Muscle layer of colon (tissue), 2 donors: ENCODE results near the gene AMOTL1.

ENCODE experiments used
- H3K27ac ChIP-seq: one replicate; pipeline ENCODE4 v1.7.0; 2013; ENCODE audit warnings: low read depth, mild to moderate bottlenecking, low read length, moderate library complexity
- H3K27me3 ChIP-seq, 2 donors: one replicate each; pipeline ENCODE4 v1.7.0; 2013; ENCODE audit warnings: low read length in 2 of 2, mild to moderate bottlenecking in 2 of 2; ENCODE audit not compliant: insufficient read depth in 2 of 2, control insufficient read depth in 1 of 2
- H3K36me3 ChIP-seq: one replicate; pipeline ENCODE4 v1.7.0; 2013; ENCODE audit warnings: mild to moderate bottlenecking, low read length; ENCODE audit not compliant: insufficient read depth
- H3K4me1 ChIP-seq: one replicate; pipeline ENCODE4 v1.7.0; 2013; ENCODE audit warnings: mild to moderate bottlenecking, low read length; ENCODE audit not compliant: insufficient read depth
- H3K4me3 ChIP-seq, 2 donors: one replicate each; pipeline ENCODE4 v1.7.0; 2013; ENCODE audit warnings: low read length in 2 of 2, low read depth in 1 of 2, mild to moderate bottlenecking in 1 of 2, moderate library complexity in 1 of 2
- H3K9ac ChIP-seq: one replicate; pipeline ENCODE4 v1.7.0; 2013; ENCODE audit warnings: low read length
- H3K9me3 ChIP-seq: one replicate; pipeline ENCODE4 v1.7.0; 2013; ENCODE audit warnings: mild to moderate bottlenecking, low read length
- donor health status: abdominal sarcoma.
- donor health status: Adenocarcinoma of cecum.

Gene AMOTL1

GRCh38 chr11:94925422-94926270 is 157.5 kb downstream of the AMOTL1 start:
- H3K9me3 ChIP-seq: no peaks in the 10 kb centered on the region
- no peak overlapping the region for H3K4me3 ChIP-seq
- no peaks in the 10 kb centered on the region for H3K36me3 ChIP-seq
- H3K27ac ChIP-seq: no peak overlapping the region
- H3K9ac ChIP-seq: no peak overlapping the region
- peaks cover 23% of the 10 kb centered on the region for H3K4me1 ChIP-seq
- H3K27me3 ChIP-seq: no peaks in the 10 kb centered on the region

- H3K4me3 ChIP-seq: no peak overlapping the region
- no peaks in the 10 kb centered on the region for H3K36me3 ChIP-seq
- H3K27me3 ChIP-seq: no peaks in the 10 kb centered on the region
- H3K4me1 ChIP-seq: peaks cover 23% of the 10 kb centered on the region
- H3K9ac ChIP-seq: no peak overlapping the region
- H3K9me3 ChIP-seq: no peaks in the 10 kb centered on the region
- no peak overlapping the region for H3K27ac ChIP-seq
Measured at GRCh38 chr11:94926271-94926625, 158.1 kb downstream of the AMOTL1 start.
